Motor neuron (in vitro differentiated cells): Measurements from ENCODE around the gene APMAP. TPM values are rescaled to one million over a fixed set of nuclear protein-coding genes. Genes with fewer than 3 reads are reported as not detected.

ENCODE experiments used
- ATAC-seq, 8 experiments: fragments of 200-7000 bp; cut with Tn5 transposase; replicated peaks in 6 of 8; 2 replicates each; pipeline ENCODE4 v1.8.0; 2021; ENCODE audit warnings: mild to moderate bottlenecking in 8 of 8, moderate library complexity in 8 of 8
- H3K27ac ChIP-seq, 2 donors: fragments of 250-450 bp; sonication (Bioruptor Pico); 2 replicates each; pipeline ENCODE4 v1.9.0; 2021; ENCODE audit warnings: antibody characterized with exemption in 2 of 2, mild to moderate bottlenecking in 2 of 2, moderate library complexity in 1 of 2
- H3K4me1 ChIP-seq, 2 donors: fragments of 250-450 bp; sonication (Bioruptor Pico); replicated peaks in 1 of 2; 2 replicates each; pipeline ENCODE4 v1.6.1; 2021; ENCODE audit warnings: antibody characterized with exemption in 2 of 2, mild to moderate bottlenecking in 2 of 2, moderate library complexity in 1 of 2
- H3K4me3 ChIP-seq, 5 donors: fragments of 250-450 bp; sonication (Bioruptor Pico); 2 replicates each; pipeline ENCODE4 v1.9.0; 2021; ENCODE audit warnings: antibody characterized with exemption in 5 of 5, mild to moderate bottlenecking in 5 of 5, moderate library complexity in 4 of 5
- WGBS, 10 experiments: fragments of 450-650 bp; shearing (Covaris generic); methylation state at CpG; one replicate each; pipeline ENCODE4 v1.0.0; 2022; 5-methylcytosine and 5-hydroxymethylcytosine counted together
- in situ Hi-C, 9 experiments: fragments of 400-800 bp; cut with MboI; loops; one replicate each; pipeline ENCODE4 v1.15.0; 2021; ENCODE audit warnings: low sequenced_read_pairs in 9 of 9, low pct_unique_long_range_greater_than_20kb in 2 of 9; ENCODE audit not compliant: unreplicated experiment in 9 of 9
- total RNA-seq, 8 experiments: library from RNA; unstranded; fragments of 300-600 nt; gene quantifications; 2 replicates each; pipeline versions ENCODE4 v1.2.3 to v1.2.4, GENCODE V29; 2022

The APMAP gene
- total RNA-seq, 8 experiments from 2014 or later: 47.5 to 163 (median 73.7) TPM

DNA sequence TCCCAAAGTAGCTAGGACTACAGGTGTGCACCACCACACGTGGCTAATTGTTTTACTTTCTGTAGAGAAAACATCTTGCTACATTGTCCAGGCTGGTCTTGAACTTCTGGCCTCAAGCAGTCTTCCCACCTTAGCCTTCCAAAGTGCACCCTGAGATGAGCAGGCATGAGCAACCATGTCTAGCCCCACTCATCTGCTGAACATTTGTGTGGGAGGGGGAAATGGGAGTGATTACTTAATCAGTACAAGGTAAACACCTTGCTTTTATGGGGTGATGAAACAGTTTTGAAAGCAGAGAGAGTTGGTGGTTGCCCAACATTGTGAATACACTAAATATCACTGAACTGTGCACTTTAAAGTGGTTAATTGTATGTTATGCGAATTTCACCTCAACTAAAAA, 5.3 kb downstream of the APMAP start:
- no peak for ATAC-seq
- no peak overlapping the region for H3K4me3 ChIP-seq
- WGBS, 10 experiments: 67 to 100% (median 91%) methylated on average over 1 of the region's 2 CpGs; no CpG with 5 or more reads in 1 of the 10 experiments
- peaks cover 8 to 11% of the 10 kb centered on the region in 2 donors for H3K4me1 ChIP-seq
- in situ Hi-C loops: loop anchor here in 3 of 9 experiments (25.0 kb wide), 3 partner anchors 175 to 325 kb away; partner anchors contain the start of gene ENTPD6 (in 2 of the 3)
- H3K27ac ChIP-seq: no peak overlapping the region

DNA sequence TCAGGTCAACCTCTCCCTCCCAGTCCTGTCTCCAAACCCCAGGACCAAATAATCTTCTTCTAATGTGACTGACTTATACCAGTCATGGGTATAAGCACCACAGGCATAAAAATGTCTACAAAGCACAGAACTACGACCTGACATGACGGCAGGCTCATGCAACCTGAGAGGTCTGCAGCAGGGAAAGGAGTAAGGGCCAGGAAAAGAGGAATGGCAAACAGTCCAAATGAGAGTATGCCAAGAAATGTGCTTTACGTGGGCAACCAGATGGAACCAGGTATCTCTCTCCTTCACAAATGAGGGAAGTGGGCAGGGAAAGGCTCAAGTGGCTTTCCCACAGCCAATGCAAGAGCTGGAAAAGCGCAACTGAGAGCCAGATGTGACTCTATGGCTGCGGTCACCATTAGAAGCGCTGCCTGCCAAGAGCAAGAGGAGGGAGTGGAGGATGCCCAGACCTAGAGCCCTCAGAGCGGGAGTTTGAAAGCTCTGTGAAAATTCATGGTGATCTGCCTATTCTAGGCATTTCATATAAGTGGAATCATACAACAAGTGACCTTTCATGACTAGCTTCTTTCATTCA, 6.0 kb downstream of the APMAP start:
- Histone ChIP-seq H3K4me3 (no peak overlapping the region), H3K27ac (no peak overlapping the region), H3K4me1 (peaks cover 7 to 11% of the 10 kb centered on the region in 2 donors)
- in situ Hi-C loops: loop anchor here in 3 of 9 experiments (25.0 kb wide), 3 partner anchors 176 to 326 kb away; partner anchors contain the start of gene ENTPD6 (in 2 of the 3)
- WGBS, 10 experiments: 82 to 100% (median 100%) methylated on average over 1 to 5 of the region's 7 CpGs; no CpG with 5 or more reads in 3 of the 10 experiments
- no peak for ATAC-seq

DNA sequence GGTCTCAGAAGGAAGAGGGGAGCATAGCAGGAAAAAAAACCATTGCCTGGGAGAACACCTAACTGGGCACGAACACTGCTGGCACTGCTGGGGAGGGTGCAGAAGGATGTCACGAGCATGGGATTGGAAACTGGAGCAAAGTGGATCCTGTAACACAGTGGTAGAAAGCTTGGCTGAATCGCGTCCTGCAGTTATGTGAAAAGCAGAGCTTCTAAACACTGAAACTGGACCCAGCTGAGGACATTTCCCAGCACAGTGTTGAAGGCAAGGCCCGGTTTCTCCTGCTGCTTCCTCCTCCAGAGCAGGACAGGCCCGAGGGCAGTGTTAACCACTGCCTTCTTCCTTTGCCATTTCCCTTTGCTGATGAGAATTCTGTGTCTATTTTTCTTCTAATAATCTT, 6.7 kb downstream of the APMAP start:
- peak in 1 of 8 experiments; percentile 37 for ATAC-seq
- Histone ChIP-seq H3K4me3 (no peak overlapping the region), H3K4me1 (peaks cover 1 to 4% of the 10 kb centered on the region in 2 donors), H3K27ac (no peak overlapping the region)
- WGBS, 10 experiments: 64 to 100% (median 83%) methylated on average over 1 to 6 of the region's 6 CpGs; no CpG with 5 or more reads in 3 of the 10 experiments
- in situ Hi-C loops: loop anchor here in 3 of 9 experiments (25.0 kb wide), 3 partner anchors 176 to 326 kb away; partner anchors contain the start of gene ENTPD6 (in 2 of the 3)

DNA sequence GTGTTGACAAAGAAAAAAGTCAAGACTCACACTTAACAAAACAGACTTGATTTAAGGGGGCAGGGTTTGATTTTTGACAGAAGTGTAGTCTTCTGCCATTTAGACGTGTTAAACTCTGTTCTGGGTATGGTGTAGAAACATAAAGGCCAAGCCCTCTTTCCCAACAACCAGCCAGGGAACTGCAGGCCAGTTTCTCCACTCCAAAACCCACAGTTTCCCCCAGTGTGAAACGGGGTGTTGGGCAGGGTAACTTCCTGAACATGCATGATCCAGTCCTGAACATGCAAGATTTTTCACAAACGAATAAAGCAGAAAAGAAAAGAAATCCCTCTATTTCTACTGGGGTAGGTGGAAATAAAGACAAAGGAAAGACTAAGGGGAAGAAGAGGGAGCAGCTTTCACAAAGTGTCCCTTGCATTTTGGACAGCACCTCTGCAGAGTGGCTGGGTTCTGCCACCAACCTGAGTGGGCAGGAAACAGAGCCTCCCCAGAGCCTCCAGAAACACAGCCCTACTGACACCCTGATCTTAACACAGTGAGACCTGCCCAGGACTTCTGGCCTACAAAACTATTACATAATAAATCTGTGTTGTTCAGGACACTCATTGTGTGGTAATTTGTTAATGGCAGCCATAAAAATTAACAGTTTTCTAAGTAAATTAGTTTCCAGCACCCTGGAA, 7.5 kb downstream of the APMAP start:
- Histone ChIP-seq H3K27ac (no peak overlapping the region), H3K4me1 (no peaks in the 10 kb centered on the region), H3K4me3 (no peak overlapping the region)
- in situ Hi-C loops: loop anchor here in 3 of 9 experiments (25.0 kb wide), 3 partner anchors 177 to 327 kb away; partner anchors contain the start of gene ENTPD6 (in 2 of the 3)
- ATAC-seq: peak in 1 of 8 experiments; percentile 21
- WGBS, 10 experiments: 33 to 100% (median 80%) methylated on average over 1 to 2 of the region's 3 CpGs; no CpG with 5 or more reads in 3 of the 10 experiments

DNA sequence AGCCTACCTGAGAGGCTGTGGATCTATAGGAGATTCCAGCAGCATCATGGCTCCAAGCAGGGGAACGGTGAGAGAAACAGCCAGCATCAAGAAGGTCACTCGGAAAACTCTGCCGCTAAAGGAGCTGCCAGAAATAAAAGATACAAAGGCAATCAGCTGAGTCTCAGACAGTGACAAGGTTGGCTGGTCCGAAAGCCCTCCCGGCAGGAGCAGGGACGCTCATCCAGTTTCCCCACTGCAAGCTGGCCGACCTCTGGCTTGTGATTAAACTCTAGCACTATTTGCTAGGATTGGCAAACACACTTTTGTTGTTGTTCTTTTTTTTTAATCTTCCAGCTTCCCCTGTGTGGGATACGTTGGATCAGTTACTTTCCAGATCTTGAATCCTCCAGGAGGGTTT, 8.7 kb downstream of the APMAP start:
- in situ Hi-C loops: loop anchor here in 3 of 9 experiments (25.0 kb wide), 3 partner anchors 178 to 328 kb away; partner anchors contain the start of gene ENTPD6 (in 2 of the 3)
- Histone ChIP-seq H3K27ac (no peak overlapping the region), H3K4me1 (no peaks in the 10 kb centered on the region), H3K4me3 (no peak overlapping the region)
- WGBS, 10 experiments: 78 to 100% (median 89%) methylated on average over 1 to 6 of the region's 8 CpGs; no CpG with 5 or more reads in 2 of the 10 experiments
- no peak for ATAC-seq

DNA sequence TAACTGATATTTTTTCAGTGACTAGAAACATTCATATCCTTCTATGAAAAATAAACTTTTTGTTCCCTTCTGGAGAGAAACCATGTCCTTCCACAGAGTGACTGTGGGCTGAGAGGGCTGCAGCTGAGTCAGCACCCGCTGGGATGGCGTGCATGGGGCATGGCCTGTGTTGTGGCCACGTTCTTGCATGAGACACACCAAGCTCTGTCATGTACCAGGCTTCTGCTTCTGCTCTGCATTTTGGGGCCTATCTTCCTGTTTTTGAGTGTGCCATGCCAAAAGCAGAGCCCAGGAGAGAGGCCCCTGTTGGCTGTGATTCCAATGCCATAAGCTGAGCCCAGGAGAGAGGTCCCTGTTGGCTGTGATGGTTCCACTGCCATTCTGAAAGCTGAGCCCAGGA, 10.8 kb downstream of the APMAP start:
- Histone ChIP-seq H3K4me1 (no peaks in the 10 kb centered on the region), H3K4me3 (no peak overlapping the region), H3K27ac (no peak overlapping the region)
- in situ Hi-C loops: loop anchor here in 3 of 9 experiments (25.0 kb wide), 3 partner anchors 181 to 331 kb away; partner anchors contain the start of gene ENTPD6 (in 2 of the 3)
- no peak for ATAC-seq
- 83 to 100% (median 93%) methylated on average over 1 to 3 of the region's 3 CpGs; no CpG with 5 or more reads in 2 of the 10 experiments for WGBS, 10 experiments

DNA sequence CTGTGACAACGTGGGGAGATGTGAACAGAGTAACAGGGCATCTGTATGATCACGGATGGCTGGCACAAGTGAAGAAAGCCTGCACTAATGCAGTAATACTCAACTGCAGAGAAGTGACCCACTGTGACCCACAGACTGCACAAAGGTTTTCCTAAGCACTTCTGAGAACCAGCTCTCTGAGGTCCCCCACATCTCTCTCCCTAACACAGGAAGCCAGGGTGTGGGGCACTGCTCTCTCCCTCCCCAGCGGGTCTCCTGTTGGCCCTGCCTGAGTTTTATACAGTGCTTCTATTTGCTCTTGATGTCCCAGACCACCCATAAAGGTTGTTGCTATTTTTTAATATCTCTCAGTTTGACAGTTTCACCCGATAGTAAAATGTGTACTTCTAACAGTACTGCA, 11.3 kb downstream of the APMAP start:
- no peak for ATAC-seq
- in situ Hi-C loops: loop anchor here in 3 of 9 experiments (25.0 kb wide), 3 partner anchors 181 to 331 kb away; partner anchors contain the start of gene ENTPD6 (in 2 of the 3)
- Histone ChIP-seq H3K4me1 (no peaks in the 10 kb centered on the region), H3K4me3 (no peak overlapping the region), H3K27ac (no peak overlapping the region)
- WGBS, 10 experiments: 80 to 100% (median 91%) methylated on average over 1 to 4 of the region's 4 CpGs; no CpG with 5 or more reads in 4 of the 10 experiments

DNA sequence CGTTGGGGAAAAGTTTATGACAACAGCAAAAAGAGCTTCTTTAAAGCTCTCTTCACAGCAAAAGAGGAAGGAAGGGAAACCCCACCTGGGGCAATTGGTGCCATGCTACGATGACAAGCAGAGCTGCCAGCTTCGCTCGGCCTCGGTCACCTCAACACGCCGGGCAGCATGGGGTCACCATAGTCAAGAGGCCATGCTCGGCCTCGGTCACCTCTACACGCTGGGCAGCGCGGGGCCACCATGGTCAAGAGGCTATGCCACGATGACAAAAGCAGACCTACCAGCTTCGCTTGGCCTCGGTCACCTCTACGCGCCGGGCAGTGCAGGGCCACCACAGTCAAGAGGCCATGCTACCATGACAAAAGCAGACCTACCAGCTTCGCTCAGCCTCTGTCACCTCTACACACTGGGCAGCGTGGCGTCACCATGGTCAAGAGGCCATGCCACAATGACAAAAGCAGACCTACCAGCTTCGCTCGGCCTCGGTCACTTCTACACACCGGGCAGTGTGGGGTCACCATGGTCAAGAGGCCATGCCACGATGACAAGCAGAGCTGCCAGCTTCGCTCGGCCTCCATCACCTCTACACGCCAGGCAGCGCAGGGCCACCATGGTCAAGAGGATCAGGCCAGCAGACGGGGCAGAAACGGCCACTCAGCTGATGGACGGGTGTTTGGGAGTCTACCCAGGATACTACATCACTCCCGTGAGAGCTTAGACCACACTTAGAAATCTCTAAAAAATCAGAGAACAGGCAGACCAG, 12.1 kb downstream of the APMAP start:
- in situ Hi-C loops: loop anchor here in 3 of 9 experiments (25.0 kb wide), 3 partner anchors 182 to 332 kb away; partner anchors contain the start of gene ENTPD6 (in 2 of the 3)
- Histone ChIP-seq H3K27ac (no peak overlapping the region), H3K4me3 (no peak overlapping the region), H3K4me1 (no peaks in the 10 kb centered on the region)
- 80 to 100% (median 100%) methylated on average over 1 to 15 of the region's 34 CpGs; no CpG with 5 or more reads in 1 of the 10 experiments for WGBS, 10 experiments
- ATAC-seq: no peak

DNA sequence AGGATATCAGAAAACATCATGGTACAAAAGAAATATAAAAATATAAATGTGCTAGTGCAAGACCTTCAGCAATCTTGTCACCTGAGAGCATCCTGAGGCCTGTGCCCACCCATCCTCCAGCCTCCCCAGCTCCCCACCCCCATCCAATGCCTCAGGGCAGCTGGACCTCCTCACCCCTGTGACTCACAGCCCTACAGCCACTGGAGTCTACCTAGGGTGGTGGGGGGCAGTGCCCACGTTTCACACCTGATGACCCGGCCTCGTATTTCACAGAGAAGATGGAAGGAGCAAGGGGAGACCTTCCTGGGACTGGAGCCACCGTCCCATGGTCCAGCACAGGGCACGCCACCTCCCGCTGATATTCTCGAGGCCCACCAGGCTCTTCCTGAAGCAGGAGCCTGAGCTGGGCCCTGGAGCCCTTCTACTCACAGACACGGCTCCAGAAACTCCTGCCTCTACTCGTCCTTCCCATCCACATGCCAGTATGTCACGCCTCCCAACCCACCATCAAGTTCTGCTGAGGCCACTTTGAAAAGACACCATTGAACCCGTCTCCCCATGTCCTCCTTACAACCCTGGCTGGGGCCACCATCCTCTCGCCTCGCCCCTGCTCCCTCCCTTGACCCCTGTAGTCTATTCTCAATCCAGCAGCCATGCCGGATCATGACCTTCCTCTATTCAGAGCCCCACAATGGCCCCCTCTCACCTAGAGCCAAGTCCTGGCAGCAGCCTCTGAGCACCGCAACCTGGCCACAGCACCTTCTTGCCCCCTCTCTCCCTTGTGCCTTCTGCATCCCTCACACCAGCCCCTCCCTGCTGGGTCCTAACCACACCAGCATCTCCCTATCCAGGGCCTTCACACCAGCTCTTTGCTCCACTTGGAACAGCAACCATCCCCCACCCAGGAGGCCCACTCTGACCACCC, 13.3 kb downstream of the APMAP start:
- in situ Hi-C loops: loop anchor here in 3 of 9 experiments (25.0 kb wide), 3 partner anchors 183 to 333 kb away; partner anchors contain the start of gene ENTPD6 (in 2 of the 3)

DNA sequence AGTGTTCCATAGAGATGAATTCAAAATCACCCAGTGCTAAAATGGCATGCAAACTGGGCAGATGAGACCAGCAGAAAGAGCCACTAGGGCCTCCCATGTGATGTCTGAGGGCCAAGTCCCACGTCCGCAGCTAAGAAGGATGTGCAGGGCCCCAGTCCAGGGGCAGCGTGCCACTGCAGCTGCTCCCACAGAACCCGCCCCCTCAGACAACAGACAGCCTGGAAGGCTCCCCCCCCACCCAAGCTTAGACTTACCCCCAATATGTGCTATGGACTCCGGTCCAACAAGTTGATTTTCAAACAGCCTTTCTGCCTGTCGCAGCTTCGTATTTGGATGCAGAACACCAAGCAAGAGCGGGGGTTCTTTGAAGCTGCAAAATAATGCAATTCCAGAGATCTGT, 14.0 kb downstream of the APMAP start:
- Histone ChIP-seq H3K4me1 (no peaks in the 10 kb centered on the region), H3K4me3 (no peak overlapping the region), H3K27ac (no peak overlapping the region)
- in situ Hi-C loops: loop anchor here in 3 of 9 experiments (25.0 kb wide), 3 partner anchors 184 to 334 kb away; partner anchors contain the start of gene ENTPD6 (in 2 of the 3)
- WGBS, 10 experiments: 69 to 100% (median 100%) methylated on average over 2 to 4 of the region's 8 CpGs; no CpG with 5 or more reads in 2 of the 10 experiments
- ATAC-seq: no peak

More for the DNA sequence above, 13.3 kb downstream of the APMAP start:
- no peak overlapping the region for H3K4me3 ChIP-seq
- ATAC-seq: no peak
- no peak overlapping the region for H3K27ac ChIP-seq
- no peaks in the 10 kb centered on the region for H3K4me1 ChIP-seq
- 83 to 100% (median 98%) methylated on average over 1 to 10 of the region's 15 CpGs; no CpG with 5 or more reads in 6 of the 10 experiments for WGBS, 10 experiments

DNA sequence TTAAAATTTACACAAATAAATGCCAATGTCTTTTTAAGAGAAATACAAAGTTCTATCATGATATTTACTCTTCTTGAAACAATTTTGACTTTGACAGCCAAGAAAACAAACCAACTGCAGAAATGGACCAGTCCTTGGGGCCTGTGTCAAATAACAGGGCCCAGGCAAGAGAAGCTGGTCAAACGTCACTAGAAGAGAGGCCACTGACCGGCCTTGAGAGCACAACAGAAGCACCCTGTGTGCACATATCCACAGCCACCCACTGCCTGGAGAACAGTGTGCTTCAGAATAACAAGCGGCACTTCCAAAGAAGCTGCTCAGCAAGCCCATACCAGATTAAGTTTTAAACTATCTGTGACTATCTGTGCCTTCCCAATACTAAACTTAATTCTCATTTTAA, 14.8 kb downstream of the APMAP start:
- WGBS, 10 experiments: 79 to 100% (median 89%) methylated on average over 1 to 3 of the region's 3 CpGs; no CpG with 5 or more reads in 3 of the 10 experiments
- no peaks in the 10 kb centered on the region for H3K4me1 ChIP-seq
- in situ Hi-C loops: loop anchor here in 3 of 9 experiments (25.0 kb wide), 3 partner anchors 185 to 335 kb away; partner anchors contain the start of gene ENTPD6 (in 2 of the 3)
- ATAC-seq: no peak
- no peak overlapping the region for H3K4me3 ChIP-seq
- no peak overlapping the region for H3K27ac ChIP-seq
